Measurements from ENCODE around the gene METAP1. TPM values are rescaled to one million over a fixed set of nuclear protein-coding genes. Genes with fewer than 3 reads are reported as not detected.

Gene METAP1
- total and polyA plus RNA-seq, 2 donors (not counting 1 experiment from before 2014, with no cell fraction given) = 38.5 to 76.4 TPM

DNA sequence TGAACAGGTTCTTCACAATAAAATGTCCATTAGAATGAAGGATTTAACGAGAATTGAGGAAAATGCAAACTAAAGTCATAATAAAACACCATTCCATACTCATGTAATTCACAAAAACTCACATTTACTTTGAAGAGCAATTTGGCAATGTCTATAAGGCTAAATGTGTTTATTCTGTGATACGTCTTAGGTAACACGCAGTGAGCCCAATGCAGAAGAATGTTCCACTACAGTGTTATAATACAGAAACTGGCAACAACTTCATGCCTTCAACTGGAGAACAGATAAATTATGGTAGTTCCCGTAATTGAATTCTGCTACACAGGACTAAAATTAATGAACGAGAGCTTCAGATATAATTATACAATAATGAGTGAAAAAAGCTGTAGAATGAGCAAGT, 75.6 kb downstream of the METAP1 start:
- Histone ChIP-seq H3K4me1 (ENCODE audit: control insufficient read depth, extremely low read depth, insufficient read depth, low read length) (no peaks in the 10 kb centered on the region), H3K9ac (ENCODE audit: insufficient read depth, low read length) (no peak overlapping the region), H4K20me1 (ENCODE audit: control insufficient read depth, extremely low read depth, insufficient read depth, low read length) (no peaks in the 10 kb centered on the region), H3K27ac (ENCODE audit: insufficient read depth, low read length) (no peak overlapping the region), H3K36me3 (ENCODE audit: control insufficient read depth, insufficient read depth, low read length) (peaks cover 20% of the 10 kb centered on the region), H2AFZ (ENCODE audit: low read length) (no peak overlapping the region), H3K27me3 (ENCODE audit: control insufficient read depth, insufficient read depth, low read length) (no peaks in the 10 kb centered on the region), H3K9me3 (ENCODE audit: control insufficient read depth, insufficient read depth, low read depth, low read length) (no peaks in the 10 kb centered on the region), H3K4me3 (replicated peaks in 1 of 4; ENCODE audit: control extremely low read depth in 1 of 4, insufficient read depth in 1 of 4, low read depth in 3 of 4, low read length in 4 of 4) (no peak overlapping the region), H3K4me2 (ENCODE audit: extremely low read depth, insufficient read depth, low read length) (no peak overlapping the region), H3K79me2 (ENCODE audit: control insufficient read depth, insufficient read depth, low read length) (peaks cover 2% of the 10 kb centered on the region)
- no peak for DNase-seq (ENCODE audit: low read depth in 2 of 2)
- TF ChIP-seq, protein P1, sequence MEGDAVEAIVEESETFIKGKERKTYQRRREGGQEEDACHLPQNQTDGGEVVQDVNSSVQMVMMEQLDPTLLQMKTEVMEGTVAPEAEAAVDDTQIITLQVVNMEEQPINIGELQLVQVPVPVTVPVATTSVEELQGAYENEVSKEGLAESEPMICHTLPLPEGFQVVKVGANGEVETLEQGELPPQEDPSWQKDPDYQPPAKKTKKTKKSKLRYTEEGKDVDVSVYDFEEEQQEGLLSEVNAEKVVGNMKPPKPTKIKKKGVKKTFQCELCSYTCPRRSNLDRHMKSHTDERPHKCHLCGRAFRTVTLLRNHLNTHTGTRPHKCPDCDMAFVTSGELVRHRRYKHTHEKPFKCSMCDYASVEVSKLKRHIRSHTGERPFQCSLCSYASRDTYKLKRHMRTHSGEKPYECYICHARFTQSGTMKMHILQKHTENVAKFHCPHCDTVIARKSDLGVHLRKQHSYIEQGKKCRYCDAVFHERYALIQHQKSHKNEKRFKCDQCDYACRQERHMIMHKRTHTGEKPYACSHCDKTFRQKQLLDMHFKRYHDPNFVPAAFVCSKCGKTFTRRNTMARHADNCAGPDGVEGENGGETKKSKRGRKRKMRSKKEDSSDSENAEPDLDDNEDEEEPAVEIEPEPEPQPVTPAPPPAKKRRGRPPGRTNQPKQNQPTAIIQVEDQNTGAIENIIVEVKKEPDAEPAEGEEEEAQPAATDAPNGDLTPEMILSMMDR (conservative IDR thresholded peaks at IDR 0.05 in 1 of 2, IDR thresholded peaks at IDR 0.05 in 1 of 2; ENCODE audit: low read depth in 1 of 2, low read length in 2 of 2) = no peak
- TF ChIP-seq EZH2 (IDR thresholded peaks at IDR 0.05; ENCODE audit: low read length, missing control alignments) = no peak

- H3K36me3 ChIP-seq (ENCODE audit: control insufficient read depth, insufficient read depth, low read length) = peaks cover 25% of the 10 kb centered on the region
These were observed 79.3 kb downstream of the METAP1 start for GRCh38 chr4:99074816-99075215.

DNA sequence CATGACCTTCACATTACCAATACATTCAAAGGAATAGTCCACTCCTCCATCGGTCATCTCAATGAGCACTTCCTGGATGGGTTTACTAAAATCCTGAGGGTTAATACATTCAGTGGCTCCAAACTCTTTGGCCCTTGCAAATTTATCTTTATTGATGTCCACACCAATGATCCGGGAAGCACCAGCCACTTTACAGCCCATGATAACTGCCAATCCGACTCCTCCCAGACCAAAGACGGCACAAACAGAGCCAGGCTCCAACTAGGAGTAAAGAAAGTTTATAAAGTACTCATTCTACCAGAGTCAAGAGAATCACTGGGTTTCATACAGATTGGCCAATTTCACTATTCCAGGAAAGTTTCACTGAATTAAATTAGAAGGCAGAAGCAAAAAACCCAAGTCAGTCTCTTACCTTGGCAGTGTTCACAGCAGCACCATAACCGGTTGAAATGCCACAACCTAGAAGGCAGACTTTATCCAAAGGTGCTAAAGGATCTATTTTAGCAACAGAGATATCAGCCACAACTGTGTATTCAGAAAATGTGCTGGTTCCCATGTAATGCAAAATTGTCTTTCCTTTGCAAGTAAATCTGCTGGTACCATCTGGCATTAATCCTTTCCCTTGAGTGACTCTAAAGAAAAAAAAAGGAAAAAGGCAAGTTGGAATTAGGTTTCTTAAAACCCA, 80.9 kb downstream of the METAP1 start:
- Histone ChIP-seq H3K36me3 (ENCODE audit: control insufficient read depth, insufficient read depth, low read length) (peaks cover 25% of the 10 kb centered on the region), H3K9me3 (ENCODE audit: control insufficient read depth, insufficient read depth, low read depth, low read length) (no peaks in the 10 kb centered on the region), H3K4me1 (ENCODE audit: control insufficient read depth, extremely low read depth, insufficient read depth, low read length) (no peaks in the 10 kb centered on the region), H3K4me2 (ENCODE audit: extremely low read depth, insufficient read depth, low read length) (no peak overlapping the region), H2AFZ (ENCODE audit: low read length) (no peak overlapping the region), H3K4me3 (replicated peaks in 1 of 4; ENCODE audit: control extremely low read depth in 1 of 4, insufficient read depth in 1 of 4, low read depth in 3 of 4, low read length in 4 of 4) (no peak overlapping the region), H3K9ac (ENCODE audit: insufficient read depth, low read length) (no peak overlapping the region), H3K27ac (ENCODE audit: insufficient read depth, low read length) (no peak overlapping the region), H3K79me2 (ENCODE audit: control insufficient read depth, insufficient read depth, low read length) (peaks cover 8% of the 10 kb centered on the region), H4K20me1 (ENCODE audit: control insufficient read depth, extremely low read depth, insufficient read depth, low read length) (no peaks in the 10 kb centered on the region), H3K27me3 (ENCODE audit: control insufficient read depth, insufficient read depth, low read length) (no peaks in the 10 kb centered on the region)
- no peak for DNase-seq (ENCODE audit: low read depth in 2 of 2)
- TF ChIP-seq, protein P1 (conservative IDR thresholded peaks at IDR 0.05 in 1 of 2, IDR thresholded peaks at IDR 0.05 in 1 of 2; ENCODE audit: low read depth in 1 of 2, low read length in 2 of 2) = no peak
- no peak for TF ChIP-seq EZH2 (IDR thresholded peaks at IDR 0.05; ENCODE audit: low read length, missing control alignments)

More at GRCh38 chr4:99074816-99075215, 79.3 kb downstream of the METAP1 start:
- Histone ChIP-seq H3K27me3 (ENCODE audit: control insufficient read depth, insufficient read depth, low read length) (no peaks in the 10 kb centered on the region), H3K9ac (ENCODE audit: insufficient read depth, low read length) (no peak overlapping the region), H3K4me3 (replicated peaks in 1 of 4; ENCODE audit: control extremely low read depth in 1 of 4, insufficient read depth in 1 of 4, low read depth in 3 of 4, low read length in 4 of 4) (no peak overlapping the region), H3K9me3 (ENCODE audit: control insufficient read depth, insufficient read depth, low read depth, low read length) (no peaks in the 10 kb centered on the region), H3K4me2 (ENCODE audit: extremely low read depth, insufficient read depth, low read length) (no peak overlapping the region), H2AFZ (ENCODE audit: low read length) (no peak overlapping the region), H3K4me1 (ENCODE audit: control insufficient read depth, extremely low read depth, insufficient read depth, low read length) (no peaks in the 10 kb centered on the region), H4K20me1 (ENCODE audit: control insufficient read depth, extremely low read depth, insufficient read depth, low read length) (no peaks in the 10 kb centered on the region), H3K27ac (ENCODE audit: insufficient read depth, low read length) (no peak overlapping the region), H3K79me2 (ENCODE audit: control insufficient read depth, insufficient read depth, low read length) (peaks cover 7% of the 10 kb centered on the region)
- TF ChIP-seq, protein P1 (conservative IDR thresholded peaks at IDR 0.05 in 1 of 2, IDR thresholded peaks at IDR 0.05 in 1 of 2; ENCODE audit: low read depth in 1 of 2, low read length in 2 of 2) = no peak
- TF ChIP-seq EZH2 (IDR thresholded peaks at IDR 0.05; ENCODE audit: low read length, missing control alignments) = no peak
- DNase-seq (ENCODE audit: low read depth in 2 of 2) = no peak
